Hepatocyte (in vitro differentiated cells): ENCODE data around the gene ASZ1.

Source experiments
- EZH2 ChIP-seq: fragments of 200-600 bp; sonication (generic); IDR thresholded peaks from 2 replicates; pipeline ENCODE4 v1.6.1; 2016; ENCODE audit warnings: antibody characterized with exemption, mild to moderate bottlenecking, borderline replicate concordance
- EZH2phosphoT487 ChIP-seq: fragments of 200-600 bp; sonication (generic); IDR thresholded peaks from one replicate; pipeline ENCODE4 v1.6.1; 2018; ENCODE audit warnings: antibody characterized with exemption, mild to moderate bottlenecking, low read depth, moderate library complexity; ENCODE audit not compliant: unreplicated experiment, severe bottlenecking
- TF ChIP-seq, protein P1 (sequence below): fragments of 200-600 bp; sonication (generic); IDR thresholded peaks from 2 replicates; pipeline ENCODE4 v1.5.1; 2016; ENCODE audit warnings: antibody characterized with exemption, mild to moderate bottlenecking; ENCODE audit not compliant: poor library complexity

DNA sequence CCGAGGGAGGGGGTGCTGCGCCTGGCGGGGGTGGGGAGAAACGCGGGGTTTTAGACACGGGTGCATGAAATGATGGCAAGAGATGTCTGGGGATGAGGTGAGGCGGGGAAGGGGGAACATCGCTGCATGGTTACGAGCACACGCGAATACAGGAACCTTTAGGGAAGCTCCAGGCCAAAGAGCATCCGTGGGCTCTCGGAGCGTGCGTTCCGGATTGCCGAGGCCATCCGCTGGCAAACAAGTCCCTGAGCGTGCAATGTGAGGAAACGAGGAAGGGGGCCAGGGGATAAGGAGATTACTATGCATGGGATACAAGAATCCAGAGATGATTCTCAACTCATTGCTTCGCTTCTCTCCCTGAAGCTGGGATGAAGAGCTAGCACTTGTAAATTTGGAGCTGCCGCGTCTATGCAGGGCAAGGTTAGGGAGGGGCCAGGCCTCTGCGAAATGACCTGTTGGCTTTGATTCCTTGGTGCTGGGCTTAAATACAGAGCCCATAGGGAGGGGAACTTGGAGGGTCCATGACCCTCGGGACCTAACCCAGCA, 103.9 kb downstream of the ASZ1 start:
- TF ChIP-seq, protein P1, sequence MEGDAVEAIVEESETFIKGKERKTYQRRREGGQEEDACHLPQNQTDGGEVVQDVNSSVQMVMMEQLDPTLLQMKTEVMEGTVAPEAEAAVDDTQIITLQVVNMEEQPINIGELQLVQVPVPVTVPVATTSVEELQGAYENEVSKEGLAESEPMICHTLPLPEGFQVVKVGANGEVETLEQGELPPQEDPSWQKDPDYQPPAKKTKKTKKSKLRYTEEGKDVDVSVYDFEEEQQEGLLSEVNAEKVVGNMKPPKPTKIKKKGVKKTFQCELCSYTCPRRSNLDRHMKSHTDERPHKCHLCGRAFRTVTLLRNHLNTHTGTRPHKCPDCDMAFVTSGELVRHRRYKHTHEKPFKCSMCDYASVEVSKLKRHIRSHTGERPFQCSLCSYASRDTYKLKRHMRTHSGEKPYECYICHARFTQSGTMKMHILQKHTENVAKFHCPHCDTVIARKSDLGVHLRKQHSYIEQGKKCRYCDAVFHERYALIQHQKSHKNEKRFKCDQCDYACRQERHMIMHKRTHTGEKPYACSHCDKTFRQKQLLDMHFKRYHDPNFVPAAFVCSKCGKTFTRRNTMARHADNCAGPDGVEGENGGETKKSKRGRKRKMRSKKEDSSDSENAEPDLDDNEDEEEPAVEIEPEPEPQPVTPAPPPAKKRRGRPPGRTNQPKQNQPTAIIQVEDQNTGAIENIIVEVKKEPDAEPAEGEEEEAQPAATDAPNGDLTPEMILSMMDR: no peak
- peak; percentile 54 for TF ChIP-seq EZH2
- no peak for TF ChIP-seq EZH2phosphoT487
